Activated CD4-positive, alpha-beta T cell treated with anti-CD3 and anti-CD28 coated beads for 48 hours (primary cell): ENCODE data around the gene INPP5E.
"Not testable (repeated sequence)": the region's sequence is repeated elsewhere in the genome, so short reads cannot be mapped to it uniquely, and the experiment has no call there.

Experiments used
- DNase-seq: peaks from one replicate; pipeline ENCODE4 v3.0.0-alpha.2; 2020

The INPP5E gene

DNA sequence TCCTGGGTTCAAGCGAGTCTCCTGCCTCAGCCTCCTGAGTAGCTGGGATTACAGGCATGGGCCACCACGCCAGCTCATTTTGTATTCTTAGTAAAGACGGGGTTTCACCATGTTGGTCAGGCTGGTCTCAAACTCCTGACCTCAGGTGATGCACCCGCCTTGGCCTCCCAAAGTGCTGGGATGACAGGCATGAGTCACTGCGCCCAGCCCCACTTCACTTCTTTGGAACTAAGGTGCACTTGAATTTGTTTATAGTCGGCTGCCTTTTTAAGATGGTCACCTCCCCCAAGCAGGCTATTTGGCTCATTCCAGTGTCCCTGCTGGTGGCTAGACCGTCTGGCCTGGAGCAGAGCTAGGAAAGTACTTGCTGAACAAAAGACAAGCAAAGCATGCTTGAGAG, 14.3 kb downstream of the INPP5E start:
- DNase-seq: peak; percentile 45

DNA sequence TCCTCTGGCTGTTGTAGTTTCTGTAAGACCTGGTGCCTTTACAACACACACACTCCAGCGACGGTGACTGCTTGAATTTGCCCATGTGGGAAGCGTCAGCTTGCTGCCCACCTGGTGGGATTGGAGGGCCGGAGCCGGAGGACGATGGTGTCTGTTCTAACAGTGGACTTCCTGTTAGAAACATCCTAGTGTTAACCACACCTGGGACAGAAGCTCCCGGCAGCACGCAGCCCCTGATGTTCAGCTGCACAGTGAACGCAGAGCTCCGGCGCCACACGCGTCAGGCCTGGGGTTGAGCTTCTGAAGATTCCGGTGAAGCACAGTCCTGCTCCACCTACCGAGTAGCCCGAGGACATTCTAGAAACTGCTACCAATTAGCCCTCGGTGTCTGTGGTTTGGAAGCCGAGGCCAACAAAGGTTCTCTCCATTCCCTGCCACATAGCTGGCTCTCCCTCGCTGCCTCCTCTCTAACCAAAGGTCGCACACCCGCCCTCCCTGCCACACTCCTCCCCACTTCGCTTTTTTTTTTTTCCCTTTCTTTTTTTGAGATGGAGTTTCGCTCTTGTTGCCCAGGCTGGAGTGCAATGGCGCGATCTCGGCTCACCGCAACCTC, 14.8 kb downstream of the INPP5E start:
- no peak for DNase-seq

DNA sequence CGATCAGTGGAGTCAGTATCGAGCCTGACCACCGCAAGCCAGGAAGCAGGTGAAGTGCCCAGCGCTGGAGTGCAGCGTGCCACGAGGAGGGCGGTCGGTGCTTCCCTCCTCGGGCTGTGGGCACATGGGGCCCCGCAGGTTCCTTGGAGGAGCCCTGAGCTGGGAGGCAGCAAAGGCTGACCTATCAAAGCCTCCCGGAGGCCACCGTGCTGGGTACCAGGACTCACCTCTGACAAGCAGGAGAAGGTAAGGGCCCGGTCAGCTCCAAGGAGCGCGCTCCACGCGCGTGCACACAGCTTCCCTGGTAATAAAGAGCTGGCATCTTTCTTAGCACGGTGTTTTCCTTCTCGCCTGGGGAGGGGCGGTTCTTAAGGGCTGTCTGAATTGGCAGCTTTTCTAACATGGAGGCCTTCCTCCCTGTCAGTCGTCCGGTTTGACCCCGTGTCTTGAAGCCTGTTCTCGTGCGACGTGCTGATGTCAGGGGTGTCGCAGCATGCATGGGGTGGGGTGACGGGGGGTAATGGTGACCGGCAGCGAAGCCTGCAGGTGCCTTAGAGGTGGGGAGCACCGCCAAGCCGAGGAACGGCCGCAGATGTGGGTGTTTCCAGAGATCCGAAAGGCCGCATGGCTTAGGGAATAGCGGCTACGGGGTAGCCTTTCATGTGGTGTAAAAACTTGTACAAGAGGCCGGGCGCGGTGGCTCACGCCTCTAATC, 16.1 kb downstream of the INPP5E start:
- DNase-seq: no peak

DNA sequence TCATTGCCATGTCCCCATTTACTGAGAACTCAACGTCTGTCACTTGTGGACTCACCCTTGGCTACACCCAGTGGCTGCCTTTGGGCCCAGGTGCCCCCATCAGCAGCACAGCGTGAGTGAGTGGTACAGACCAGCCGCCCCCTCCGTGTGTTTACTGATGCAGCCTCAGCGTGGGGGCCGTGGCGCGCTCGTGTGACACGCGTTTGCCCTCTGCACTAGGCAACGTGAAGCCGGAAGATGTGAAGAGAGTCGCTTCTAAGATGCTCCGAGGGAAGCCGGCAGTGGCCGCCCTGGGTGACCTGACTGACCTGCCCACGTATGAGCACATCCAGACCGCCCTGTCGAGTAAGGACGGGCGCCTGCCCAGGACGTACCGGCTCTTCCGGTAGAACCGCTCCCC, 16.8 kb downstream of the INPP5E start:
- no peak for DNase-seq

DNA sequence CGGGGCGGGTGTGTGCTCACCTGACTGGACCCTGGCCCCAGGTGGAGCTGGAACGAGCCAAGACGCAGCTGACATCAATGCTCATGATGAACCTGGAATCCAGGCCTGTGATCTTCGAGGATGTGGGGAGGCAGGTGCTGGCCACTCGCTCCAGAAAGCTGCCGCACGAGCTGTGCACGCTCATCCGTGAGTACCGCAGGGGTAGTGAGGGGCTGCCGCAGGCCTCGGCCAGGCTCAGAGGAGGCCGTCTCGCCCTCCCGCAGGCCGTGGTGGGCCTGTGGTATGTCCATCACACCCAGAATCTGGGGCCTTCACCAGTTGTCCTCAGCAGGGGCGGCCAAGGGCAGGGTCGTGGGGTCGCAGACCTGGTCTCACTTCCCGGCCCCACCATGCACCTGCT, 17.9 kb downstream of the INPP5E start:
- no peak for DNase-seq

DNA sequence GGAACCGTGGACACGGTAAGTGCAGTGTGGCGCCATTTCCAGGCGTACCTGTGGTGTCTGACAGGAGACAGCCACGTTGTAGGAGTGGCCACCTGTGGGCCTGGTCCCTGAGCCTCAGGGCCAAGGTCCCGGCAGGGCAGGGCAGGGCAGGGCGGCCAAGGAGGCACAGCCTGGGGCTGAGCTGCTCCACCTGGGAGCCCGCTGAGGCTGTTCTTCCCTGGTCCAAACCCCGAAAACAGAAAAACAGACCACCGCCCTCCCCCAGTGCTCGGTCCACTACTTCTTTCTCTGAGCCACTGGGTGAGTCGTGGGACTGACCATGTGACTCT, 20.6 kb downstream of the INPP5E start:
- no peak for DNase-seq

DNA sequence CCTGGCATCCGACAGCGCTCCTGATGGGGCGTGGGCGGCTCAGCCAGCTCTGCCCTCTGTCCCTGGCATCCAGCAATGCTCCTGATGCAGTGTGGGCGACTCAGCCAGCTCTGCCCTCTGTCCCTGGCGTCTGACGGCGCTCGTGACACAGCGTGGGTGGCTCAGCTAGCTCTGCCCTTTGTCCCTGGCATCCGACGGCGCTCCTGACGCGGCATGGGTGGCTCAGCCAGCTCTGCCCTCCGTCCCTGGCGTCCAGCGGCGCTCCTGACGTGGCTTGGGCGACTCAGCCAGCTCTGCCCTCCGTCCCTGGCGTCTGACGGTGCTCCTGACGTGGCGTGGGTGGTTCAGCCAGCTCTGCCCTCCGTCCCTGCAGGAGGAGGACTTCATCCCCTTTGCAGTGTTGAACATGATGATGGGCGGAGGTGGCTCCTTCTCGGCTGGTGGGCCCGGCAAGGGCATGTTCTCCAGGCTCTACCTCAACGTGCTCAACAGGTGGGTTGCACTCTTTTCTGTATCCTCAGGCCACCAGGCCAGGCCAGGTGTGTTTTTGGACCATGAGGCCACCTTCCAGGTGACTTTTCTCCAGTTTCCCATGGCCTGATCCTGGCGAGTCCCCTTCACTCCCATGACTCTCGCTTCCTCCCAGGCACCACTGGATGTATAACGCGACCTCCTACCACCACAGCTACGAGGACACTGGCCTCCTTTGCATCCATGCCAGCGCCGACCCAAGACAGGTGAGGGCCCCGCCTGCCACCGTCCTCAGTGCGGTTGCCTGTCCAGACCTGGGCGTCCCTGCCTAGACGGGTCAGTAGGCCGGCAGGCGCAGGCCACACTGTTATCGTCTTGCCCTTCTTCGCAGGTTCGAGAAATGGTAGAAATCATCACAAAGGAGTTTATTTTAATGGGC, 21.2 kb downstream of the INPP5E start:
- no peak for DNase-seq

DNA sequence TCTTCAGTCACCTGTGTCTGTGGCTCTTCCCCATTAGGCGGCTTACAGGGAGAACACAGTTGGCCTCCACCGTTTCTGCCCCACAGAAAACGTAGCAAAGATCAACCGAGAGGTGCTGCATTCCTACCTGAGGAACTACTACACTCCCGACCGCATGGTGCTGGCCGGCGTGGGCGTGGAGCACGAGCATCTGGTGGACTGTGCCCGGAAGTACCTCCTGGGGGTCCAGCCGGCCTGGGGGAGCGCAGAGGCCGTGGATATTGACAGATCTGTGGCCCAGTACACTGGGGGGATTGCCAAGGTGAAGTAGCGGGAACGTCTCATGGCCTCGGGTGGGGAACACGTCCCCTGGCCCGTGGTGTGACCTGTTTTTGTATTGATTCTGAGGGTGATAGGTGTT, 22.7 kb downstream of the INPP5E start:
- no peak for DNase-seq

DNA sequence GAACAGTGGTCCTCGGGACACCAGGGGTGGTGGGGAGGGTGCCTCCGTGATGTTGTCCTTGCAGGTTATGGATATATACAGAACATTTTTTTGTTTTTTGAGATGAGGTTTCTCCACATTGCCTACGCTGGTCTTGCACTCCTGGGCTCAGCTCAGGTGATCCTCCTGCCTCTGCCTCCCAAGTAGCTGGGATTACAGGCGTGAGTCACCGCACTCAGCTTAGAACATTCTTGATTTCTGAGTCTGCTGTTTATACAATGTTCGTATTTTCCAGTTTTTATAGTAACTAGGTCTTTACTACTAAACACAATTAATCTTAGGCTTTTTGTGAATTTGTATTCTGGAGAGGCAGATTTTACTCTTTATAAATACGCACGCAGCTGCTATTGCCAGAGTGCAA, 23.2 kb downstream of the INPP5E start:
- no peak for DNase-seq

DNA sequence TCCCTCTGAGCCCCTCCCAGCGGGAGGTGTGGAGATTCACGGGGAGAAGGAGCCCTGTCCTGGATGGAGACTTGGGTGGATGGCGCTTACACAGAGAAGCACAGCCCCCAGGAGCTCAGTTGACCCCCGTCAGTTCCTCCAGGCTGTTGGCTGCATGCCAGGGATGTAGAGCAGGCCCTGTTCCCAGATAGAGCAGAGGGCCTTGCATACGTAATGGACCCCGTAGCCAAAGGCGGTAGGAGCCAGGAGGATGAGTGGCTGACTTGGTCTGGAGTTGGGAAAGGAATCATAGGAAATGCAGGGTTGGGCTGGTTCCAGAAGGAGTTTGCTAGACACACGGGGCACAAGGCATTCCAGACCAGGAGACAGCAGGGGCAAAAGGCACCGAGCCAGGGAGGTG, 26.7 kb downstream of the INPP5E start:
- no peak for DNase-seq

DNA sequence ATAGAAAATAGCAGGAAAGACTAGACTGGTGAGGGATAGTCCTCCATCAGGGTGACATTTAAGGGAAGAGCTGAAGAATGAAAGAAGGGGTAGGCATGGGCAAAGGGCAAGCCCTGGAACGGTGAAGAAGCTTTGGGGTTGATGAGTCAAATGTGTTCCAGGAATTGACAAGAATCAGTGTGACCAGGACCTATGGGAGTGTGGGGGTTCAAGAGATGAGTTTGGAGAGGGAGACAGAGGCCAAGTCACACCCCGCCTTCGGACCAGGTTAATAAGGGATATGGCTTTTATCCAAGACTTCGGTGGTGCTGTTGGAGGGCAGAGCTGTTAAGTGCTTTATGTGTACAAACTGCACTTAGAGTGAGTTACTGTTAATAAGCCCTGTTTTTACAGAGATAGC, 28.3 kb downstream of the INPP5E start:
- no peak for DNase-seq

DNA sequence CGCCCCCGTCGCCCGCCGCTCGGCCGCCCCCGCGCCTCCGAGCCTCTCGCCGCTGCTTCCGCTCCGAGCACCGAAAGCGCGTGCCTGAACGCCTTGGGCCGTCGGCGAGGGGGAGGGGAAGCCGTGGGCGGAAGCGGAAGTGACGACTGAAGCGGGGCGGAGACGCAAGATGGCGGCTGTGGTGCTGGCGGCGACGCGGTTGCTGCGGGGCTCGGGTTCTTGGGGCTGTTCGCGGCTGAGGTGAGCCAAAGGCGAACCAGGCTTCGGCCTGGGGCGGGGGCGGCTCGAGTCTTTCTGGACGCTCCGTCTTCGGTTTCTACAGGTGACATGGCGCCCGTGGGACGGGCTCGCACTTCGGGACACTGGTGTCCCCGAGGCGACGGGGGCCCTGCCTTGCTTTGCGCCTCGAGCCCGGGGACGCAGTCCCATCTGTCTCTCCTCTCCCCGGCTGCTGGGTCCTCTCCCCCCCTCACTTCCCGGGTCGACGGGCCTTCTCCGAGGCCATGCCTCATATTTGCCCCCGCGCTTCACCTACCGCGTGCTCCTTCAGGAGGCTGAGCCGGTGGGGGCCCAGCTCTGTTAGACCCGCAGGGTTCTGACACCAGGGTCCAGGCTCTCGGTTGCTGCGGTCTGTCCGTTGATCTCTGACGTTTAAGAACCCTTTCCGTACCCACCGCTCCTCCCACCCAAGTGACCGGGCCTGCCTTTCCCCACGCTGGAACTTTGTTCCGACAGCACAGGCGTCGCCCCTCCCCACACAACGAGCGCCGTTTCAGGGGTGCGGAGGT, 29.0 kb downstream of the INPP5E start, which contains the start of the genes ENTR1 and PMPCA:
ENTR1 (minus strand) TSS at position 115 of the 788 bp plus-strand sequence. CDS start 217 bp downstream, outside the sequence.
PMPCA (plus strand) TSS at position 159 of the 788 bp plus-strand sequence; CDS start at position 170, 11 bp downstream.
- DNase-seq: peak; percentile 98

DNA sequence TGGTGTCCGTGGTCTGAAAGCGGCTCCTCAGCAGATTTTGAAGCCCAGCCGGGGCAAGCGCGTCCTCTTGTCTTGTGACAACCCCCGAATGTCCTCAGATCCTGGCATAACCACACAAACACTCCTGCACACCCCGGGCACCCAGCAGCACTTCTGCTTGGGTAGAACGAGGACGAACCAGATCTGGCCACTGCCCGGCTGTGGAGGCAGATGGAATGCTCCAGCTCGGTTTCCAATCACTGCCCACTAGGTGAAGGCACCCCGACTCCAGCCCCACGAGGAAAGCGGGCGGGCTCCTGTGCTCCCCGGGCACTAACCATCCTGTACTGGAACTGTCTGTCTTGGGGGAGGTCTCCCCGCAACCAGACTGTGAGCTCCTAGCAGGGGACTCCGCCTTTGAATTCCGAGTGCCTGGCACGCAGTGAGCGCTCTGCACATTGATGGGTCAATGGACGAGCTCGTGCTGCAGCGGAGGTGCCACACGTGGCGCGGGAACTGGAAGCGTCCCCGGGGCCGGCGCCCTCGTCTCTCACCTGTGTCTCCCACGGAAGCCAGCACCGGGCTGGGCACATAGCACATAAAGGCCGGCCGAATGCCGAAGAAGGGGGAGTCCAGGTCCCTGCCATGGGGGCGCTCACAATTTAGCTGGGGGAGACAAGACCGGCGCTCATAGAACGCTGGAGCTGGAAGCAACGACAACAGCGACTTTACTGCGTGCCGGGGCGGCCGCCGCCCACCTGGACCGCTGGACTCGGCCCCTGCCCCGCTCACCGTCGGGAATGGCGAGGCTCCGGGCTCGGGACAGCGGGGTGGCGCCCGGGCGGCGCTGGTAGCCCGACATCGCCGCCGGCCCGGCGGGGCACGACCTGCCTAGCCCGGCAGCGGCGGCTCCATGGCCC, 29.8 kb downstream of the INPP5E start:
- DNase-seq: peak; percentile 58

DNA sequence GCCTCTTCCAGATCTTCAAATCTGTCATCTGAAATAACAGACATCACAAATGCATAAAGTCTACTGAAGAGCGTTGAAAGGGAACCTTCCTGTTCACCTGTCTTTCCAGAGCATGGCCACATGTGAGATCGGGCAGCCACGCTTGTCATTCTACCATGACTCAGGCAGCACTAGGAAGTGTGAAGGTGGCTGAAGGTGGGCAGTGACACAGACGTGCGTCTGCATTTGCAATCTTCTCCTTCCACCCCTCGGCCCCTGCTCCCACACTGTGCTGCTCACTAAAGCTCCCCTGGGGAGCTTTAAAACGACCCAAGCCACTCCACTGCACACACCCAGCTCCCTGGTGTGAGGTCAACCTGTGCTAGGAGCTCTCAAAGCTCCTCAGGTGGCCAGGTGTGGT, 31.7 kb downstream of the INPP5E start:
- DNase-seq: no peak

DNA sequence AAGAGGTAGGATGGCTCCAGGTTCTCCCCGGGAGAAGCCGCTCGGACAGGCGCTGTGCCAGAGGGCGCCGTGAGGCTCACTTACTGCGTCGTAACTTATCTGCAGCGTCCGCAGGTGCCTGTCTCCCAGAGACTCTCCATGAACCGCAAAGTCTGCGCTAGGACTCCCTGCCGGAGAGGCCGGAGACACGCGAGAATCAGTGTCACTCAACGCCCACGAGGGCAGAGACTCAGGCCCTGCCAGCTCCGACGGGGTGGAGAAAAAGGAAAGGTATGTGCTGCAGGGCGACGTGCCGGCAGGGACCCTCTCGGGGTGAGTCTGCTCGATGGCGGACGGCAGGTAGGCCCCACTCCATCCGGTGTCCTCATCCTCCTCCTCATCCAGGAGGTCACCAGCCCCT, 32.6 kb downstream of the INPP5E start:
- DNase-seq: not testable (repeated sequence)

DNA sequence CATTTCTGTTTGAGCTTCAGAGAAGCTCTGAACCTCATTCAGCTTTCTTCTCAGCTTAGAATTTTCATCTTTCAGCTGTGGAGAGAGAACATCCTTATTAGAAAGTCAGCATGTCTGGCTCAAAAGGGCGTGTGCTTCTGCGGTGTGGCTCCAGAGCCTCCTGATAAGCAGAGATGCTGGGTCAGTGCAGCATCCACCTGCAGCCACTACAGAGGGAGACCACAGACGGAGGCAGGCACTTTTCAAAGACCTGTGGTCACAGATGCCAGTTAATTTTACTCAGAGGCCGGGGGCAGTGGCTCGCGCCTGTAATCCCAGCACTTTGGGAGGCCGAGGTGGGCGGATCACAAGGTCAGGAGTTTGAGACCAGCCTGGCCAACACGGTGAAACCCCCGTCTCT, 33.7 kb downstream of the INPP5E start:
- not testable (repeated sequence) for DNase-seq

DNA sequence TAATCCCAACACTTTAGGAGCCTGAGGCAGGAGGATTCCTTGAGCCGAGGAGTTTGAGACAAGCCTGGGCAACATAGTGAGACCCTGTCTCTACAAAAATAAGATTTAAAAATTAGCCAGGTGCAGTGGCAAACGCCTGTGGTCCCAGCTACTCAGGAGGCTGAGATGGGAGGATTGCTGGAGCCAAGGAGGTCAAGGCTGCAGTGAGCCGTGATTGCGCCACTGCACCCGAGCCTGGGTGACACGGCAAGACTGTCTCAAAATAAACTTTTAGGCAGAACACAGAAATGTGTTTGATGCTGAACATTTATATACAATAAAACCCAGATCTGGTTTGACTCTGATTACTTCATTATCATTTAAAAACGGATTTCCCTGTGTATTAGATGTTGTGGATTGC, 34.2 kb downstream of the INPP5E start:
- no peak for DNase-seq

DNA sequence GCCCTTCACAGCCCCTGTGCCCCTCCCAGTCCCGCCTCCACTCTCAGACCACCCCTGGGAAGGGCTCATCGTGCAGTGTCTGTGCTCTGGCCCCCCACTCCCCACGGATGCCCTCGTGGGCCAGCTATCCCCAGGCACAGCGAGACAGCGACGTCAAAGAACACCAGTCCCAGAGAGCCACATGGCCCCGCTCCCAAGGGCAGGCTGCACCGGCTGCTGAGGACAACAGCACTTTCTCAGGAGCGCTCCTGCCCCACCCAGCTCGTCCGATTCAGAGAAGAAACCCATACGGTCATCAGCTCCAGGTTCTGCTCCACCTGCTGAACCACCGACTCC, 34.9 kb downstream of the INPP5E start:
- no peak for DNase-seq

DNA sequence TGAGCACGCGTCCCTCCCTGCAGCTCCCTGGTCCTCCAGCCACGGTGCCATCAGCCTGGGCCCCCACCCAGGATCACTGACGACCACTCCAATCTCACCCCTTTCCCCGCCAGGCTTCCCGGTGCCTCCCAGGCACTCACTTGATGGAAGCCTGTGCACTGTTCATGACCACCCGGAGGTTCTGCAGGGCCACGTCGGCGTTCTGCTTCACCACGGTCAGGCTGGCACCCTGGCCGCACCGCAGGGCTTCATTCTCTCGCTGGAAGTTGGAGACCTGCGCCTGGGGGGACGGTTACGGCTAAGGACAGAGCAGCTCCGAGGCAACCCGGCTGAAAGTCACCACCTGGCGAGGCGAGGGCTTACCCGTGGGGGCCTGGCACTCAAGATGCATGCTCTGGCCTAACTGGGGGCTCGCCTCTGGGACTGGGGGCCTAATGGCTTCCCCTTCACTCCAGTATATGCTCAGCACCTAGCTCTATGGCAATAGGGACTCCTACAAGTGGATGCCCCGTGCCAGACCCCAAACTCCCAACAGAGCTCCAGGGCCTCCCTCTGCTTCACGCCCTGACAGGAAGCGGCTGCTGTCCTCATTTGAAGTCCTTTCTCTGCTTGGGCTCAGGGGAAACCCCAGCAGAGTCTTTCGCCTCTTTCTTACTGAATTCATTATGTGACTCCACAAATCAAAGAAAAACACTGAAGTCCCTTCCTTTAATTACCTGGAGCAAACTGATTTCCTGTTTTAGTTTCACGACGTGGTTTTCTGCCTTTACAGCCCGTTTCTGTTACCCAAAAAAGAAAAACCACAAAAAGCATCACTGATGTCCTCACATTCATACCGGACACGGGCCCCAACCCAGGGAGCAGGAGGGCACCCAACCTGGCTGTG, 35.5 kb downstream of the INPP5E start:
- DNase-seq: peak; percentile 63

DNA sequence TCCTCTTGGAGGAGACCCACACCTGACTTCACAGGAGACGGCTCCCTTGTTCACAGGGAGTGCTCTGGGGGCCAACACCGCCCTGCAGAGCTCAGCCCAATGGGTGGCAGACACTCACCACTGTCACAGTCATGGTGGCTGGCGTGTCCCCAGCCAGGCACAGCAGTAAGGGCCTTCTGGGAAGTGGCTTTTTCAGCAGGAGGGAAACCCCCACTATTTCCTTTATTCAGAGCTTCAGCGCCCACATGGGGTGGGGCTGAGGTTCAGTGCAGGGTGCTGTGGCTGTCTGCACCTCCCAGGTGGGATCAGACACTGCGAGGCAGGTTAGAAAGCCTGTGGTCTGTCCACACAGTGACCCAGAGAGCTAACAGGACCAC, 36.1 kb downstream of the INPP5E start:
- DNase-seq: peak; percentile 82

DNA sequence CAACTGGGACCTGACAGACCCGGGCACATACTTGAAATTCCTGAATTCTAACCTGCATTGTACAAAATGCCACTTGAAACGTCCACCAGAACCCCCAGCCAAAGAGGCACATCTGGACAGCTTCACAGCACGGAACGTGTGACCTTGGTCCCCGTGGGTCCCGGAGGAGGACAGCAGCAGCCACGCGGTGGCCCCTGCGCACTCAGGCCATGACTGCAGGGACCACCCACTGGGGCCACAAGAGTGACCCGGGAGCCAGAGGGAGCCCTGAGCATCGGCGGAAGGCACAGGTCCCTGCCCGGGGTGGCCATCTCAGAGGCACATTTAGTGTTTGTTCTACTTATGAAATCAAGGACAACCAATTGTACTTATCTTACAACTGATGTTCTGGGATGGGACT, 37.6 kb downstream of the INPP5E start:
- DNase-seq: no peak
